BJ (cell line): Measurements from ENCODE around the gene TECR. TPM values are rescaled to one million over a fixed set of nuclear protein-coding genes. Genes with fewer than 3 reads are reported as not detected.
A peak's percentile ranks its signal among the peaks of the same experiment; 100 is the strongest.

ENCODE experiments used
- CTCF ChIA-PET: fragments of 350-600 bp; formaldehyde crosslinking; extraction: SDS; loops from one replicate; lab custom pipeline; 2021; ENCODE audit warnings: antibody characterized with exemption, inconsistent platforms; lab: Yijun Ruan, JAX
- POLR2A ChIA-PET: fragments of 300-600 bp; sonication (Branson Sonifier 250); formaldehyde crosslinking; extraction: SDS; loops from one replicate; lab custom pipeline; 2021; ENCODE audit warnings: antibody characterized with exemption; lab: Charles Lee
- DNase-seq: peaks from one replicate; pipeline ENCODE4 v3.0.0-alpha.2; 2011; ENCODE audit warnings: low read depth
- H3K27me3 ChIP-seq: 2 replicates; pipeline ENCODE4 v1.6.0; 2011; ENCODE audit warnings: low read length; ENCODE audit not compliant: control insufficient read depth, insufficient read depth
- H3K36me3 ChIP-seq: 2 replicates; pipeline ENCODE4 v1.5.1; 2011; ENCODE audit warnings: low read length; ENCODE audit not compliant: control insufficient read depth, insufficient read depth
- H3K4me3 ChIP-seq: 2 replicates; pipeline ENCODE4 v1.5.1; 2011; ENCODE audit warnings: low read depth, mild to moderate bottlenecking, control low read depth, low read length
- CTCF ChIP-seq: IDR thresholded peaks from 2 replicates; pipeline ENCODE4 v1.5.1; 2011; ENCODE audit warnings: low read depth, mild to moderate bottlenecking, control low read depth, inconsistent platforms, low read length, moderate library complexity; ENCODE audit not compliant: insufficient read depth
- polyA plus RNA-seq: library from polyadenylated mRNA; depleted of rRNA; stranded (reverse); fragments of >200 nt; gene quantifications from 2 replicates; pipeline ENCODE4 v1.2.3, GENCODE V29; 2011

Gene TECR
- polyA plus RNA-seq, 1 experiment, result 95.9 TPM

GRCh38 chr19:14487370-14488125, 41.8 kb upstream of the TECR start:
- no peak for DNase-seq
- Histone ChIP-seq H3K4me3 (no peak overlapping the region), H3K36me3 (peaks cover 15% of the 10 kb centered on the region), H3K27me3 (no peaks in the 10 kb centered on the region)
- POLR2A ChIA-PET, result no interaction called here
- TF ChIP-seq CTCF, result no peak
- CTCF ChIA-PET, result interaction anchor here (1.6 to 3.5 kb wide), 3 partner anchors 8 to 15 kb away, joined by 4 to 15 read pairs (median 10); partner anchors contain the start of gene PTGER1

GRCh38 chr19:14492756-14493337, 36.5 kb upstream of the TECR start:
- Histone ChIP-seq H3K36me3 (peaks cover 16% of the 10 kb centered on the region), H3K4me3 (no peak overlapping the region), H3K27me3 (no peaks in the 10 kb centered on the region)
- POLR2A ChIA-PET, result no interaction called here
- no peak for TF ChIP-seq CTCF
- CTCF ChIA-PET, result interaction anchor here (1.3 to 4.9 kb wide), 3 partner anchors 13 to 18 kb away, joined by 3 to 32 read pairs (median 11); partner anchors contain the start of gene PTGER1
- DNase-seq, result no peak

GRCh38 chr19:14494411-14494810, 35.0 kb upstream of the TECR start:
- POLR2A ChIA-PET, result no interaction called here
- no peak for DNase-seq
- peak overlapping the region; percentile 92 for H3K4me3 ChIP-seq
- H3K27me3 ChIP-seq, result no peaks in the 10 kb centered on the region
- peaks cover 12% of the 10 kb centered on the region for H3K36me3 ChIP-seq
- CTCF ChIA-PET, result interaction anchor here (1.0 to 4.9 kb wide), 3 partner anchors 9 to 15 kb away, joined by 3 to 32 read pairs (median 5); no protein-coding TSS in a partner anchor
- no peak for TF ChIP-seq CTCF

- H3K27me3 ChIP-seq, result no peaks in the 10 kb centered on the region
- no peak for TF ChIP-seq CTCF
- CTCF ChIA-PET, result interaction anchor here (0.6 to 4.9 kb wide), 8 partner anchors 9 to 834 kb away, joined by 3 to 32 read pairs (median 4); no protein-coding TSS in a partner anchor
- H3K4me3 ChIP-seq, result peak overlapping the region; percentile 92
- peaks cover 12% of the 10 kb centered on the region for H3K36me3 ChIP-seq
- DNase-seq, result no peak
- POLR2A ChIA-PET, result interaction anchor here (1.3 kb wide), 1 partner anchor 23 kb away, joined by 5 read pairs; the partner anchor contains the start of gene DNAJB1
These were observed 34.3 kb upstream of the TECR start for GRCh38 chr19:14494910-14495671.
